Calu3 (cell line): ENCODE measurements around the gene SNTG2. TPM values are rescaled to one million over a fixed set of nuclear protein-coding genes. Genes with fewer than 3 reads are reported as not detected.

Experiments used
- BruUV-seq: library from RNA; stranded (reverse); fragments of 400-500 nt; replicated peaks from 2 replicates; lab custom pipeline; 2021; lab: Mats Ljungman, UMichigan
- CTCF ChIA-PET: fragments of 300-600 bp; sonication (Branson Sonifier 250); formaldehyde crosslinking; loops from one replicate; lab custom pipeline; 2022; ENCODE audit warnings: antibody characterized with exemption; lab: Charles Lee
- DNase-seq: peaks from one replicate; pipeline ENCODE4 v3.0.0; 2022
- H3K27ac Mint-ChIP-seq: one replicate; pipeline ENCODE4 v1.8.0; 2022; ENCODE audit warnings: mixed read lengths; ENCODE audit not compliant: unreplicated experiment
- H3K27me3 Mint-ChIP-seq: one replicate; pipeline ENCODE4 v1.8.0; 2022; ENCODE audit warnings: mixed read lengths; ENCODE audit not compliant: unreplicated experiment
- H3K36me3 Mint-ChIP-seq: one replicate; pipeline ENCODE4 v1.8.0; 2022; ENCODE audit warnings: mild to moderate bottlenecking, moderate library complexity, mixed read lengths; ENCODE audit not compliant: insufficient read depth, unreplicated experiment
- H3K4me1 Mint-ChIP-seq: one replicate; pipeline ENCODE4 v1.8.0; 2022; ENCODE audit warnings: mild to moderate bottlenecking, low read depth, mixed read lengths; ENCODE audit not compliant: unreplicated experiment
- H3K4me3 Mint-ChIP-seq: one replicate; pipeline ENCODE4 v1.8.0; 2022; ENCODE audit warnings: mild to moderate bottlenecking, low read depth, moderate library complexity, mixed read lengths; ENCODE audit not compliant: unreplicated experiment
- H3K9me3 Mint-ChIP-seq: one replicate; pipeline ENCODE4 v1.8.0; 2022; ENCODE audit warnings: low read depth, mixed read lengths; ENCODE audit not compliant: unreplicated experiment
- CTCF ChIP-seq: fragments of 200-600 bp; IDR thresholded peaks from one replicate; pipeline ENCODE4 v1.8.0; 2022; ENCODE audit warnings: antibody characterized with exemption; ENCODE audit not compliant: unreplicated experiment
- intact Hi-C: fragments of 100-400 bp; cut with micrococcal nuclease; formaldehyde crosslinking; loops from one replicate; pipeline ENCODE4 v1.10.0; 2022; ENCODE audit not compliant: unreplicated experiment
- total RNA-seq: library from RNA; stranded (reverse); gene quantifications from 2 replicates; pipeline ENCODE4 v1.2.3, GENCODE V29; 2022

Gene SNTG2
- total RNA-seq, 1 experiment from 2014 or later, result not detected

GRCh38 chr2:1041012-1041805 lies 90.6 kb downstream of the SNTG2 start:
- no peak overlapping the region for H3K27ac Mint-ChIP-seq
- no peaks in the 10 kb centered on the region for H3K4me1 Mint-ChIP-seq
- no peak for TF ChIP-seq CTCF
- intact Hi-C loops, result no loop called here
- BruUV-seq, result no TSS peak
- no peak for DNase-seq
- no peaks in the 10 kb centered on the region for H3K27me3 Mint-ChIP-seq
- no peaks in the 10 kb centered on the region for H3K36me3 Mint-ChIP-seq
- peaks cover 24% of the 10 kb centered on the region for H3K9me3 Mint-ChIP-seq
- no peak overlapping the region for H3K4me3 Mint-ChIP-seq
- CTCF ChIA-PET, result no interaction called here

DNA sequence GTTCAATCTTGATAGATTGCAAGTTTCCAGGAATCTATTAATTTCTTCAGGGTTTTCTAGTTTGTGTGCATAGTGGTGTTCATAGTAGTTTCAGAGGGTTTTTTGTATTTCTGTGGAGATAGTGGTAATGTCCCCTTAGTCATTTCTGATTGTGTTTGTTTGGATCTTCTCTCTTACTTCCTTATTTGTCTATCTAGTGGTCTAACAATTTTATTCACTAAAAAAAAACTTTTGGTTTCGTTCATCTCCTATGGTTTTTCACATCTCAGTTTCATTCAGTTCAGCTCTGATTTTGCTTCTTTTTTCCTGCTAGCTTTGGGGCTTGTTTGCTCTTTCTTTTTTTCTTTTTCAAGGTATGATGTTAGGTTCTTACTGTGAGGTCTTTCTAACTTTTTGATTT lies 94.5 kb downstream of the SNTG2 start:
- Mint-ChIP-seq H3K27ac (no peak overlapping the region), H3K4me3 (no peak overlapping the region)
- intact Hi-C loops, result no loop called here

DNA sequence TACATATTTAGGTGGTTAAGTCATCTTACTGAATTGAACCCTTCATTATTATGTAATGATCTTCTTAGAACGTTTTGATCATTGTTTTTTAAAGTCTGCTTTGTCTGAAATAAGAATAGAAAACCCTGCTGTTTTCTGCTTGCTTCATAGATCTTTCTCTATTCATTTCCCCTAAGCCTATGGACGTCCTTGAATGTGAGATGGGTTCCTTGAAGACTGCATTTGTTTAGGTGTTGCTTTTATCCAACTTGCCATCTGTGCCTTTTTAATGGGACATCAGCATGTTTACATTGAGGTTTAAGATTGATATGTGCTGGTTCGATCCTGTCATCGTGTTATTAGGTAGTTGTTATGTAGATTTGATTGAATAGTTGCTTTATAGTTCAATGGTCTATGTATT lies 95.4 kb downstream of the SNTG2 start:
- no peak overlapping the region for H3K27ac Mint-ChIP-seq

More for the DNA sequence above, 94.5 kb downstream of the SNTG2 start:
- no peak for DNase-seq
- no TSS peak for BruUV-seq
- H3K4me1 Mint-ChIP-seq, result no peaks in the 10 kb centered on the region
- no peaks in the 10 kb centered on the region for H3K36me3 Mint-ChIP-seq
- H3K27me3 Mint-ChIP-seq, result no peaks in the 10 kb centered on the region
- peaks cover 27% of the 10 kb centered on the region for H3K9me3 Mint-ChIP-seq
- no peak for TF ChIP-seq CTCF
- CTCF ChIA-PET, result no interaction called here

DNA sequence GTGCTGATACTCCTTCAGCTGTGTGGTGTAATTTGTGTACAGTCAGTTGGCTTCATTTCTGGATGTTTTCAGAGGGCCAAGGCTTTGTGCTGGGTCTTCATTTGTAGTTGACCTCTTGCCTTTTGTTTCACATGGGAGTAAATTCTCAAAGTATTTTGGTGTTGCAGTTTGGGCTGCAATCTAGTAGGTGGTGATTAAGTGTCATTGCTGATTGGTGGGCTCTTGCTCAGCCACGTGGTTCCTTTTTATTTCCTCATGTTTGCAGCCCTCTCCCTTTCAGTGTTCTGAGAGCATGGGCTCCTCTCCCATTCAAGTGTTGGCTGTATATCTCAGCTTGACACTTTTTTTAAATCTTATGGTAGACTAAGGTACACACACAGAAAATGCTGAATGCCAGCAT lies 96.8 kb downstream of the SNTG2 start:
- no peaks in the 10 kb centered on the region for H3K27me3 Mint-ChIP-seq
- no TSS peak for BruUV-seq
- CTCF ChIA-PET, result no interaction called here
- H3K36me3 Mint-ChIP-seq, result no peaks in the 10 kb centered on the region
- H3K9me3 Mint-ChIP-seq, result peaks cover 28% of the 10 kb centered on the region
- no peak overlapping the region for H3K4me3 Mint-ChIP-seq
- DNase-seq, result no peak
- H3K4me1 Mint-ChIP-seq, result no peaks in the 10 kb centered on the region
- no peak for TF ChIP-seq CTCF
- H3K27ac Mint-ChIP-seq, result no peak overlapping the region
- intact Hi-C loops, result no loop called here

More for the DNA sequence above, 95.4 kb downstream of the SNTG2 start:
- intact Hi-C loops, result no loop called here
- peaks cover 28% of the 10 kb centered on the region for H3K9me3 Mint-ChIP-seq
- H3K27me3 Mint-ChIP-seq, result no peaks in the 10 kb centered on the region
- CTCF ChIA-PET, result no interaction called here
- TF ChIP-seq CTCF, result no peak
- H3K4me3 Mint-ChIP-seq, result no peak overlapping the region
- no peaks in the 10 kb centered on the region for H3K4me1 Mint-ChIP-seq
- no TSS peak for BruUV-seq
- DNase-seq, result no peak
- no peaks in the 10 kb centered on the region for H3K36me3 Mint-ChIP-seq
